ENCODE results near the gene ITIH4.

The ITIH4 gene

DNA sequence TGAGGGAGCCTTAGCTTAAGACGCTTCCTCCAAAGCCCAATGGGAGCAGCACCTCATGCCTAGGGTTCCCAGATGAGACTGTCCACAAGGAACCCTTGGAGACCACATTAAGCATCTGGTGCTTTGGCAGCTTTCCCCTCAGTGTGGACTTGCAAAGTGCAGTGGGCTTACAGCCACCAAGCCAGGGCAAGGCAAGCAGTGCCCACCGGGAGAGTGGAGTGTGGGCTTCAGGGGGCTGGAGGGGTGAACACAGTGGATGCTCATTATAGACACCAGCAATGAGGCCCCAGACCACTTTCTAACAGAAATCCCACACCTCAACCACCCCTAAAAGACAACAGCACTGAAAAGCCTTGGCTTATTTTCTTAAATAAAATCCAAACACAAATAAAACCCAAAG is 13.4 kb upstream of the ITIH4 start:
- Mint-ChIP-seq H3K9me3 (no peaks in the 10 kb centered on the region), H3K4me1 (ENCODE audit: low read depth) (peaks cover 19% of the 10 kb centered on the region), H3K27me3 (no peaks in the 10 kb centered on the region), H3K27ac (no peak overlapping the region), H3K36me3 (ENCODE audit: low read depth) (peaks cover 52% of the 10 kb centered on the region), H3K4me3 (no peak overlapping the region)
- DNase-seq, result no peak

DNA sequence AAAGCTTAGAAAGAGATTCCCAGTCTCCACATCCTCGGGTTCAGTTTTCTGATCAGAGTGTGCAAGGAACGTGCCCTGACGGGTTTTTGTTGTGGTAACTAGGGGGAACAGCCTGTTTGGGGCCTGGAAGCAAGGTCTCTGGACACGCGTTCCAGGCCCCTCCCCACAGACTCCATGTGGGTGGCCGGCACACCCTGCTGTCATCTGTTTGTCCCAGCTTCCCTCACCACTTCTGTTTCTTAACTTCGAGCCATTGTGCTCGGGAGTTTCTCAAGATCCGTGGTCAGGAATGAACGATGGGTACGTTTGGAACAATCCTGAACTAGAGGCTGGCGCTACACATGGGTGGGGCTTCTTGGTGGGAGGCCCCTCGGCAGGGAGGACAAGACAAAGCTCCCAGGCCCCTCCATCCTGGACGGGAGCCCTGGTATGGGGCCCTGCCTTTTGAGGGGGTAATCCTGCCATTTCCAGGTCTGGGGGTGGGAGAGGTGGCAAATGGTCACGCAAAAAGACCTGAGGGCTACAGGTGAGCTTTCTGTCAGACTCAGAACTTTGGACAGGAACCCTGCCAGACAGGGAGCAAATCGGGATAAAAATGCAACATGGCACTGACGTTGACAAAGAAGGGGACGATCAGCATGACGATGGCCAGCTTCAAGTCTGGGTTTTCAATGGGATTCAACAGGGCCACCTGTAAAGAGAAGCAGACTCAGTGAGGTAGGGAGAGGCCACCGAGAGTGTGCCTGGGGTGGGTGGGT is 12.8 kb upstream of the ITIH4 start:
- peaks cover 25% of the 10 kb centered on the region for H3K4me1 Mint-ChIP-seq (ENCODE audit: low read depth)
- no peak for DNase-seq
- H3K27me3 Mint-ChIP-seq, result no peaks in the 10 kb centered on the region
- peaks cover 47% of the 10 kb centered on the region for H3K36me3 Mint-ChIP-seq (ENCODE audit: low read depth)
- H3K27ac Mint-ChIP-seq, result no peak overlapping the region
- no peak overlapping the region for H3K4me3 Mint-ChIP-seq
- no peaks in the 10 kb centered on the region for H3K9me3 Mint-ChIP-seq

GRCh38 chr3:52842424-52842823 is 12.0 kb upstream of the ITIH4 start:
- Mint-ChIP-seq H3K9me3 (no peaks in the 10 kb centered on the region), H3K4me1 (ENCODE audit: low read depth) (peaks cover 34% of the 10 kb centered on the region), H3K36me3 (ENCODE audit: low read depth) (peaks cover 44% of the 10 kb centered on the region), H3K27me3 (no peaks in the 10 kb centered on the region), H3K27ac (no peak overlapping the region), H3K4me3 (no peak overlapping the region)
- no peak for DNase-seq

- H3K4me1 Mint-ChIP-seq (ENCODE audit: low read depth), result peaks cover 37% of the 10 kb centered on the region
- H3K9me3 Mint-ChIP-seq, result no peaks in the 10 kb centered on the region
- no peaks in the 10 kb centered on the region for H3K27me3 Mint-ChIP-seq
- peaks cover 43% of the 10 kb centered on the region for H3K36me3 Mint-ChIP-seq (ENCODE audit: low read depth)
- H3K4me3 Mint-ChIP-seq, result no peak overlapping the region
- H3K27ac Mint-ChIP-seq, result peak overlapping the region; percentile 28
- no peak for DNase-seq
Measured at GRCh38 chr3:52841981-52842340, 11.5 kb upstream of the ITIH4 start.

DNA sequence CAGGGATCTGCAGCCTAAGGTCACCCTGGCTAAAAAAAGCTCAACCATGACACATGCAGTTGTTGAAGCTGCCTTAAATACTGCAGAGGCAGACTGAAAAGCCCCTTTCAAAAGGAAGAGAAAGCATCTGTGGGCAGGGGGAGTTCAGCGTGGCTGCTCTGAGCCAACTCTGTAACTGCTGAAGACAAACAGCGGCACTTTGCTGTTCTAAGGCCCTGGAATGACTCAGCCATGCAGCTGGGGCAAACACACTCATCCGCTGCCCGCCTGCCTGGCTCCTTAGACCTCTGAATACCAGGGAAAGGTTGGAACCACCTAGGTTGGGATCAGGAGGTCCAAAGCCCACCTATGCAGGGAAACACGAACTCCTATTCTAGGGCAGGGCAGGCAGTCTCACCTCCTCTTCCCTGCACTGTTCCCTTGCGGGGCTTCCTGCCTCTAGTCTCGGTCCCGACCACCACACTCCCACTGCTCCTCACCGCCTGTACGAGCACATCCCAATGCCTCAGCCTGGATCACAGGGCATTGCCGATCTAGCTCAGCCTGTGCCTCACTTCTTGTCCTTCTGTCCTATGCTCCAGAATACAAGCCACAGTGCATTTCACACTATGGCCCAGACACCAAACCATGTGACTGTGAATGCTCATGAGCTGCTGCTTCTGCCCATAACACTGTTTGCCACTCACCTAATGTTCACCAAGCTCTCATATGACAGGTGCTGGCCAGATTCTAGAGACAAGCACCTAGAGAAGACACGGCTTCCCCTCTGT is 10.9 kb upstream of the ITIH4 start:
- DNase-seq, result no peak
- peaks cover 47% of the 10 kb centered on the region for H3K36me3 Mint-ChIP-seq (ENCODE audit: low read depth)
- no peaks in the 10 kb centered on the region for H3K9me3 Mint-ChIP-seq
- H3K4me3 Mint-ChIP-seq, result no peak overlapping the region
- peak overlapping the region; percentile 65 for H3K27ac Mint-ChIP-seq
- H3K4me1 Mint-ChIP-seq (ENCODE audit: low read depth), result peaks cover 41% of the 10 kb centered on the region
- H3K27me3 Mint-ChIP-seq, result no peaks in the 10 kb centered on the region

- Mint-ChIP-seq H3K4me1 (ENCODE audit: low read depth) (peaks cover 41% of the 10 kb centered on the region), H3K27ac (no peak overlapping the region), H3K36me3 (ENCODE audit: low read depth) (peaks cover 55% of the 10 kb centered on the region), H3K27me3 (no peaks in the 10 kb centered on the region), H3K9me3 (no peaks in the 10 kb centered on the region), H3K4me3 (no peak overlapping the region)
- no peak for DNase-seq
Measured at GRCh38 chr3:52839892-52840545, 9.5 kb upstream of the ITIH4 start.

GRCh38 chr3:52839268-52839575 is 8.8 kb upstream of the ITIH4 start:
- DNase-seq, result no peak
- Mint-ChIP-seq H3K4me1 (ENCODE audit: low read depth) (peaks cover 36% of the 10 kb centered on the region), H3K9me3 (no peaks in the 10 kb centered on the region), H3K27me3 (no peaks in the 10 kb centered on the region), H3K36me3 (ENCODE audit: low read depth) (peaks cover 53% of the 10 kb centered on the region), H3K4me3 (no peak overlapping the region), H3K27ac (no peak overlapping the region)

GRCh38 chr3:52838561-52839267 is 8.2 kb upstream of the ITIH4 start:
- Mint-ChIP-seq H3K27me3 (no peaks in the 10 kb centered on the region), H3K36me3 (ENCODE audit: low read depth) (peaks cover 52% of the 10 kb centered on the region), H3K27ac (no peak overlapping the region), H3K9me3 (no peaks in the 10 kb centered on the region), H3K4me1 (ENCODE audit: low read depth) (peaks cover 34% of the 10 kb centered on the region), H3K4me3 (no peak overlapping the region)
- DNase-seq, result no peak

DNA sequence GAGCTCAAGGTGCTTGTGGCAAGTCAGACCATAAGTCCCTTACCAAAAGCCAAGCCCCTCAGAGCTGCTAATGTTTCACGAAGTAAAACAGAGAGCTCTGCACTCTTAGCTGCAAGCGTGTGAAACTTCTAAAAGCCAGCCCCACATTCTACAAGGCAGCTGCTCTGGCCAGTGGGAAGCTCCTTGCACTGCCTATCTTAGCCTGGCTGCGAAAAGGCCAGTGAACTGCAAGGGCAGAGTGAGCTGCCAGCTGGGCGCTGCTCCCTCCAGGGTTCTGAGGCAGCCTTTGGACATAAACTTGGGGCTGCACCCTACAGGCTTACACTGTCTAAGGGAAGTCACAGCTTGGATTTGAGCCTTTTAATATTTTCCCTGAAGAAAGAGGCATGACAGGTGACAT is 6.5 kb upstream of the ITIH4 start:
- H3K4me1 Mint-ChIP-seq (ENCODE audit: low read depth), result peaks cover 34% of the 10 kb centered on the region
- H3K36me3 Mint-ChIP-seq (ENCODE audit: low read depth), result peaks cover 38% of the 10 kb centered on the region
- H3K9me3 Mint-ChIP-seq, result no peaks in the 10 kb centered on the region
- H3K4me3 Mint-ChIP-seq, result no peak overlapping the region
- no peak for DNase-seq
- H3K27ac Mint-ChIP-seq, result no peak overlapping the region
- no peaks in the 10 kb centered on the region for H3K27me3 Mint-ChIP-seq

- H3K27ac Mint-ChIP-seq, result no peak overlapping the region
- no peak for DNase-seq
- no peak overlapping the region for H3K4me3 Mint-ChIP-seq
- no peaks in the 10 kb centered on the region for H3K27me3 Mint-ChIP-seq
- peaks cover 33% of the 10 kb centered on the region for H3K36me3 Mint-ChIP-seq (ENCODE audit: low read depth)
- peaks cover 35% of the 10 kb centered on the region for H3K4me1 Mint-ChIP-seq (ENCODE audit: low read depth)
- H3K9me3 Mint-ChIP-seq, result no peaks in the 10 kb centered on the region
Measured at GRCh38 chr3:52836471-52836845, 6.0 kb upstream of the ITIH4 start.

GRCh38 chr3:52835766-52836470 is 5.4 kb upstream of the ITIH4 start:
- H3K4me1 Mint-ChIP-seq (ENCODE audit: low read depth), result peaks cover 40% of the 10 kb centered on the region
- H3K27ac Mint-ChIP-seq, result no peak overlapping the region
- DNase-seq, result no peak
- no peaks in the 10 kb centered on the region for H3K9me3 Mint-ChIP-seq
- no peak overlapping the region for H3K4me3 Mint-ChIP-seq
- peaks cover 30% of the 10 kb centered on the region for H3K36me3 Mint-ChIP-seq (ENCODE audit: low read depth)
- no peaks in the 10 kb centered on the region for H3K27me3 Mint-ChIP-seq

DNA sequence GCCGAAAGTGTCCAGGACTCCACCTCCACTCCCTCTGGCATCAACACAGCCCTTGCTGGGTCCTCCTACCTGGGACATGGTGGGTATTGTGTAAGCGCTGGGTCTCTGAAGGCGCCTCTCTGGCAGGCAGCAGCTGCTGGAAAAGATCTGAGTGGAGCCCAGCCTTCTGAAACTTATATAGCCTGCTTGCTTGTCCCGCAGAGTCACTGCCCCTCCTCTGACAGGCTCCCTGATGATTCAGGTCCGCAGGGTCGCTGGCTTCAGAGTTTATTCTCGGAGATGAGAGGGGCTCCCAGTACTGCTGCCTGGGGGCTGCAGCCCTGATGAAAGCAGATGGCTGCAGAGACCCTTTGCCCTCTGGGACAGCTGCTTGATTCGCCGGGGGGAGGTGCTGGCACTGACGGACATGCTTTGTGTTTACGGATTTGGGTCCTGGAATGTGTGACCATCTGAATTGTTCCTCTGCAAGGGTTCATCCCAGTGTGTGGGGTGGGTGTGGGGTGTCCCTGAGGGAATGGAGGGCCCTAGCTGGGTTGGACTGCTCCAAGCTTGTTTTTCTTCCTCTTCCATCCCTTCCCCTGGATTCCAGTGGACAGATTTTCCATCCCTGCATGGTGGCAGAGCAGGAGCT is 4.5 kb upstream of the ITIH4 start, which contains the start of gene MUSTN1:
Gene MUSTN1, minus strand, starts transcription at position 149 of the 631 bp plus-strand sequence. Its CDS starts 71 bp downstream, at position 78.
- Mint-ChIP-seq H3K36me3 (ENCODE audit: low read depth) (peaks cover 22% of the 10 kb centered on the region), H3K27me3 (no peaks in the 10 kb centered on the region), H3K4me3 (no peak within 1 kb of the TSS), H3K9me3 (no peaks in the 10 kb centered on the region), H3K27ac (no peak within 1 kb of the TSS), H3K4me1 (ENCODE audit: low read depth) (peaks cover 37% of the 10 kb centered on the region)
- DNase-seq, result no peak

DNA sequence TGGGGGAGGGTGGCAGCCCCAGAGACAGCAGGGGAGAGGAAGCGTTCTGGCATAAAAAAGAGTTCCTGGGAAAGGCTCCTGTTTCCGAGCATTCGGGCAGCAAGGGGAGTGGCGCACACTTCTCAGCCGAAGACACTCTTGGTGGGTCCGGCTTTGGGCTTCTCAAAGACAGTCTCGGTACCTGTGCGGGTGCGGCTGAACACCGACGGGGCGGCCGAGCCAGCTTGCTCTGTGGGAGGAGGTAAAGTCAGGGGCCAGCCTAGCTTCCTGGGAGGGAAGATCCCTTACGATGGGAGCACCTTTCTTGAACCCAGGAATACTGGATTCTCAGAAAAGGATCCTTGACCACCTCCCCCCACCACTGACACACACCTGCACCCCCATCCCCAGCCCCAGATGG is 2.7 kb upstream of the ITIH4 start:
- Mint-ChIP-seq H3K27ac (no peak overlapping the region), H3K36me3 (ENCODE audit: low read depth) (peaks cover 20% of the 10 kb centered on the region)
- DNase-seq, result no peak

More for the DNA sequence above, 2.7 kb upstream of the ITIH4 start:
- Mint-ChIP-seq H3K27me3 (no peaks in the 10 kb centered on the region), H3K4me1 (ENCODE audit: low read depth) (peaks cover 21% of the 10 kb centered on the region), H3K4me3 (no peak overlapping the region), H3K9me3 (no peaks in the 10 kb centered on the region)
